ENCODE measurements around the gene GLT8D1. TPM values are rescaled to one million over a fixed set of nuclear protein-coding genes. Genes with fewer than 3 reads are reported as not detected.

Gene GLT8D1
- total and polyA plus RNA-seq, 2 donors (not counting 1 experiment from before 2014, with no cell fraction given), result 28.1 to 28.7 TPM

GRCh38 chr3:52724511-52724910 lies 18.9 kb upstream of the GLT8D1 start:
- H3K79me2 ChIP-seq (ENCODE audit: control insufficient read depth, insufficient read depth, low read length), result no peaks in the 10 kb centered on the region
- DNase-seq (no peak), ATAC-seq (ENCODE audit: low read depth) (no peak)
- WGBS (ENCODE audit: insufficient coverage), result no CpG with 5 or more reads among the region's 1 CpG
- Mint-ChIP-seq H3K27ac (no peak overlapping the region), H3K4me3 (no peak overlapping the region), H3K9me3 (ENCODE audit: insufficient read depth) (peaks cover 4% of the 10 kb centered on the region), H3K4me1 (peaks cover 12% of the 10 kb centered on the region), H3K27me3 (no peaks in the 10 kb centered on the region)
- intact Hi-C loops (cut with micrococcal nuclease), result no loop called here
- TF ChIP-seq CTCF (IDR thresholded peaks at IDR 0.05) (no peak), EZH2 (IDR thresholded peaks at IDR 0.05; ENCODE audit: borderline replicate concordance, insufficient read depth, low read depth, low read length, poor library complexity, severe bottlenecking) (no peak)
- no peaks in the 10 kb centered on the region for H3K27me3 ChIP-seq (replicated peaks in 1 of 4; ENCODE audit: control extremely low read depth in 1 of 4, control insufficient read depth in 3 of 4, insufficient read depth in 4 of 4, low read length in 3 of 4)
- POLR2A ChIA-PET, result no interaction called here
- no peak overlapping the region for H3K27ac ChIP-seq (ENCODE audit: low read length in 2 of 2)
- no peak overlapping the region for H2AFZ ChIP-seq (ENCODE audit: insufficient read depth, low read depth, low read length, poor library complexity, severe bottlenecking)
- H3K4me3 ChIP-seq (ENCODE audit: control extremely low read depth in 1 of 5, extremely low read depth in 1 of 5, insufficient read depth in 1 of 5, low read depth in 2 of 5, low read length in 4 of 5), result no peak overlapping the region
- no peaks in the 10 kb centered on the region for H4K20me1 ChIP-seq (ENCODE audit: control insufficient read depth, insufficient read depth, low read length, poor library complexity, severe bottlenecking)
- H3K36me3 ChIP-seq (replicated peaks in 1 of 2; ENCODE audit: control extremely low read depth in 1 of 2, control insufficient read depth in 1 of 2, extremely low read depth in 1 of 2, insufficient read depth in 2 of 2, low read length in 1 of 2), result no peaks in the 10 kb centered on the region
- H3K4me2 ChIP-seq (replicated peaks; ENCODE audit: low read depth, low read length, poor library complexity, severe bottlenecking), result no peak overlapping the region
- peaks cover 0 to 17% (median 6%) of the 10 kb centered on the region in 3 donors for H3K9me3 ChIP-seq (ENCODE audit: control extremely low read depth in 1 of 3, control insufficient read depth in 2 of 3, insufficient read depth in 1 of 3, low read length in 2 of 3)
- CTCF ChIA-PET, result no interaction called here
- H3K9ac ChIP-seq (ENCODE audit: low read length), result no peak overlapping the region
- H3K4me1 ChIP-seq (ENCODE audit: control insufficient read depth in 2 of 2, insufficient read depth in 2 of 2, low read length in 2 of 2), result peaks cover 6 to 11% of the 10 kb centered on the region in 2 donors

GRCh38 chr3:52723935-52724334 lies 18.3 kb upstream of the GLT8D1 start:
- Mint-ChIP-seq H3K9me3 (ENCODE audit: insufficient read depth) (peaks cover 2% of the 10 kb centered on the region), H3K4me3 (no peak overlapping the region), H3K4me1 (peaks cover 12% of the 10 kb centered on the region), H3K27ac (no peak overlapping the region), H3K27me3 (no peaks in the 10 kb centered on the region)
- Histone ChIP-seq H4K20me1 (ENCODE audit: control insufficient read depth, insufficient read depth, low read length, poor library complexity, severe bottlenecking) (no peaks in the 10 kb centered on the region), H3K27me3 (replicated peaks in 1 of 4; ENCODE audit: control extremely low read depth in 1 of 4, control insufficient read depth in 3 of 4, insufficient read depth in 4 of 4, low read length in 3 of 4) (no peaks in the 10 kb centered on the region), H3K4me2 (replicated peaks; ENCODE audit: low read depth, low read length, poor library complexity, severe bottlenecking) (no peak overlapping the region), H3K27ac (ENCODE audit: low read length in 2 of 2) (no peak overlapping the region), H3K79me2 (ENCODE audit: control insufficient read depth, insufficient read depth, low read length) (no peaks in the 10 kb centered on the region), H3K36me3 (replicated peaks in 1 of 2; ENCODE audit: control extremely low read depth in 1 of 2, control insufficient read depth in 1 of 2, extremely low read depth in 1 of 2, insufficient read depth in 2 of 2, low read length in 1 of 2) (no peaks in the 10 kb centered on the region), H2AFZ (ENCODE audit: insufficient read depth, low read depth, low read length, poor library complexity, severe bottlenecking) (no peak overlapping the region), H3K4me3 (ENCODE audit: control extremely low read depth in 1 of 5, extremely low read depth in 1 of 5, insufficient read depth in 1 of 5, low read depth in 2 of 5, low read length in 4 of 5) (no peak overlapping the region), H3K9me3 (ENCODE audit: control extremely low read depth in 1 of 3, control insufficient read depth in 2 of 3, insufficient read depth in 1 of 3, low read length in 2 of 3) (peaks cover 0 to 14% (median 4%) of the 10 kb centered on the region in 3 donors), H3K9ac (ENCODE audit: low read length) (no peak overlapping the region), H3K4me1 (ENCODE audit: control insufficient read depth in 2 of 2, insufficient read depth in 2 of 2, low read length in 2 of 2) (peaks cover 6 to 11% of the 10 kb centered on the region in 2 donors)
- intact Hi-C loops (cut with micrococcal nuclease), result no loop called here
- 100% methylated on average over 4 of the region's 5 CpGs for WGBS (ENCODE audit: insufficient coverage)
- POLR2A ChIA-PET, result no interaction called here
- DNase-seq (no peak), ATAC-seq (ENCODE audit: low read depth) (no peak)
- no peak for TF ChIP-seq EZH2 (IDR thresholded peaks at IDR 0.05; ENCODE audit: borderline replicate concordance, insufficient read depth, low read depth, low read length, poor library complexity, severe bottlenecking)
- TF ChIP-seq CTCF (IDR thresholded peaks at IDR 0.05), result no peak
- CTCF ChIA-PET, result no interaction called here
